Measurements from ENCODE around the gene KCMF1. TPM values are rescaled to one million over a fixed set of nuclear protein-coding genes. Genes with fewer than 3 reads are reported as not detected.

KCMF1 gene
- total RNA-seq, 1 donor from 2014 or later: 62.1 TPM

DNA sequence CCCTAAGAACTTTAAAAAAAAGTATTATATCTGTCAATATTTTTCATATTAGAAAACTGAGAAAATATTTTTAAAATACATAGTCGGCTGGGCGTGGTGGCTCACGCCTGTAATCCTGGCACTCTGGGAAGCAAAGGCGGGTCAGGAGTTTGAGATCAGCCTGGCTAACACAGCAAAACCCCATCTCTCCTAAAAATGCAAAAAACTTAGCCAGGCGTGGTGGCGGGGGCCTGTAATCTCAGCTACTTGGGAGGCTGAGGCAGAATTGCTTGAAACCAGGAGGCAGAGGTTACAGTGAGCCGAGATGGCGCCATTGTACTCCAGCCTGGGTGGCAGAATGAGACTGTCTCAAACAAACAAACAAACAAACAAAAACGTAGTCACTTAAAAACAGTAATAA, 5.1 kb upstream of the KCMF1 start:
- Mint-ChIP-seq H3K9me3 (ENCODE audit: low read depth) (peaks cover 3% of the 10 kb centered on the region), H3K4me1 (ENCODE audit: low read depth) (peaks cover 24% of the 10 kb centered on the region), H3K27me3 (no peaks in the 10 kb centered on the region), H3K27ac (no peak overlapping the region), H3K36me3 (ENCODE audit: insufficient read depth) (peaks cover 24% of the 10 kb centered on the region), H3K4me3 (ENCODE audit: low read depth) (no peak overlapping the region)
- no peak for DNase-seq (ENCODE audit: low spot score, unreplicated experiment)
- TF ChIP-seq, protein P1, sequence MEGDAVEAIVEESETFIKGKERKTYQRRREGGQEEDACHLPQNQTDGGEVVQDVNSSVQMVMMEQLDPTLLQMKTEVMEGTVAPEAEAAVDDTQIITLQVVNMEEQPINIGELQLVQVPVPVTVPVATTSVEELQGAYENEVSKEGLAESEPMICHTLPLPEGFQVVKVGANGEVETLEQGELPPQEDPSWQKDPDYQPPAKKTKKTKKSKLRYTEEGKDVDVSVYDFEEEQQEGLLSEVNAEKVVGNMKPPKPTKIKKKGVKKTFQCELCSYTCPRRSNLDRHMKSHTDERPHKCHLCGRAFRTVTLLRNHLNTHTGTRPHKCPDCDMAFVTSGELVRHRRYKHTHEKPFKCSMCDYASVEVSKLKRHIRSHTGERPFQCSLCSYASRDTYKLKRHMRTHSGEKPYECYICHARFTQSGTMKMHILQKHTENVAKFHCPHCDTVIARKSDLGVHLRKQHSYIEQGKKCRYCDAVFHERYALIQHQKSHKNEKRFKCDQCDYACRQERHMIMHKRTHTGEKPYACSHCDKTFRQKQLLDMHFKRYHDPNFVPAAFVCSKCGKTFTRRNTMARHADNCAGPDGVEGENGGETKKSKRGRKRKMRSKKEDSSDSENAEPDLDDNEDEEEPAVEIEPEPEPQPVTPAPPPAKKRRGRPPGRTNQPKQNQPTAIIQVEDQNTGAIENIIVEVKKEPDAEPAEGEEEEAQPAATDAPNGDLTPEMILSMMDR (IDR thresholded peaks at IDR 0.05; ENCODE audit: unreplicated experiment): no peak

DNA sequence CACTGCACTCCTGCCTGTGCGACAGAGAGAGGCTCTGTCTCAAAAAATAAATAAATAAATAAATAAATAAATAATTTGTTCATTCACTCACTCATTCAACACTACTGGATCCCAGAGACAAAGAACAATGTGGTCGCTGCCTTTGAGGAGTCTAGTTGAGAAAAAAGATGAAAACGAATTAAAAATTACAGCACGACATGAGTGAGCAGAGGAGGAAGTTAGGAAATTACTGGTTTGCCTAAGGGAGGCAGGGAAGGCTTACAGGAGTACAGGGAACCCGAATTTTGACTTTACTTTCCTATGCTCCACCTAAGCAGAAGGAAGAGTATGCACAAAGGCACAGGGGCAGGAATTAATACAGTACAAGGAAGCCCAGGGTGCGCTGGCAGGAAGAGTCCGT, 4.2 kb upstream of the KCMF1 start:
- Mint-ChIP-seq H3K27ac (peak overlapping the region; percentile 18), H3K27me3 (no peaks in the 10 kb centered on the region), H3K4me1 (ENCODE audit: low read depth) (peaks cover 23% of the 10 kb centered on the region), H3K36me3 (ENCODE audit: insufficient read depth) (peaks cover 23% of the 10 kb centered on the region), H3K4me3 (ENCODE audit: low read depth) (no peak overlapping the region), H3K9me3 (ENCODE audit: low read depth) (peaks cover 3% of the 10 kb centered on the region)
- DNase-seq (ENCODE audit: low spot score, unreplicated experiment): no peak
- TF ChIP-seq, protein P1 (IDR thresholded peaks at IDR 0.05; ENCODE audit: unreplicated experiment): no peak

DNA sequence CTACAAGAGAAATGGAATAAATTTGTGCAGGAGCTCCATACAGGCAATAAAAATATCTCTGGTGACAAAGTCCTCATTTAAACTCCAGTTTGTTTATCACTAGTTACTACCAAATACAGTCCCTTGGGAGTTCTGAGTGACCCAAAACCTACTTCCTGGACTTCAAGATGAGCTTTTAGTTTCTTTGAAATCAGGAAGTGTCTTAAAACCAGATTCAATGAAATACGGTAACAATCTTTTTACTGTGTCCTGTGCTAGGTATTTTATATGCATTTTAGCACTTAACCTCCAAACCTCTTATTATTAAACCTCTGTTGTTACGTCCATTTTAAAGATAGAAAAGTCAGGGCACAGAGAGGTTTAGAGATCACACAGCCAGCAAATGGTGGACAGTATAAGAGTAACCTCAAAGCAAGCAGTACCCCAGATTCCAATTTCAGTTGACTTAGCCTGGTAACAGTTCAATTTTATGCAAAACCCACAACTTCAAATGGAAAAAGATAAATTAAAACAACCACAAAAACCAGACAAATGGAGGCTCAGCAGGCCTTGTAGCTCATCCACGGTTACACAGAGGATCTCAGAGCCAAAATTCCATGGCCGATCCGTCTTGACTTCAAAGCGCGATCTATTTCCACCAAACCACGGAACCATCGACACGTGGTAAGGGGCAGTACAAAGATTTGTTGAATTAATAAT, 1.3 kb upstream of the KCMF1 start:
- peaks cover 8% of the 10 kb centered on the region for H3K36me3 Mint-ChIP-seq (ENCODE audit: insufficient read depth)

DNA sequence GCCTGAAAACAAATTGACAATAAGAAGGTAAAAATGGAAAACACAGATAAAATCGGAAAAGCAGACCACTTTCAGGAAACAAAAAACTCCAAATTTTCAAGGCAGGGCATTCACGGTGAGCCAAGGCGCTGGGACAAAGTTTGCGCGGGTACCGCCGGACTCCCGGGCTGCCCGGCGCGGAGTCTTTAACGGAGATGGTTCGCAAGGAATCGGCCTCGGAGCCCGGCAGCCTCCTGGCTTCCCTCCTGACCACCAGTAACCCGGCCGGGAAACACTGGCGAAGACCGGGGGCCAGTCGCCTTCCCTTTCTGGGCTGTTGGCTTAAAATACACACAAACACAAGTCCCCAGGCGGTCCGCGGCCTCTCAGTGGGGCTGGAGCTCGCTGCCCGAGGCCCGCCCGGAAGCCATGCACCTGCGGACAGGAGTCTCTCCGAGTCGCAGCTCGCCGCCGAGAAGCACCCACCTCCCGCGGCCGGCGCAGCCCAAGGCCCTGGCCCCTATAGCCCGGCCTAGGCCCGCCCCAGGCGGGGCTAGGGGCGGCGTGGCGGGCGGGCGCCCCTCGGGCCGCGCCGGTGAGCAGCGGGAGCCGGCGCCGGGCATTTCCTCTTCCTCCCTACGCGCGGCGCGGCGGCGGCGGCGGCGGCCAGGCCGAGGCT, 622 bp upstream of the KCMF1 start:
- Mint-ChIP-seq H3K4me3 (ENCODE audit: low read depth) (peak overlapping the region; percentile 94), H3K9me3 (ENCODE audit: low read depth) (no peaks in the 10 kb centered on the region), H3K27ac (peak overlapping the region; percentile 98), H3K27me3 (no peaks in the 10 kb centered on the region), H3K36me3 (ENCODE audit: insufficient read depth) (peaks cover 4% of the 10 kb centered on the region), H3K4me1 (ENCODE audit: low read depth) (peaks cover 30% of the 10 kb centered on the region)
- TF ChIP-seq, protein P1 (IDR thresholded peaks at IDR 0.05; ENCODE audit: unreplicated experiment): no peak
- peak; percentile 55 for DNase-seq (ENCODE audit: low spot score, unreplicated experiment)

More for the DNA sequence above, 1.3 kb upstream of the KCMF1 start:
- TF ChIP-seq, protein P1 (IDR thresholded peaks at IDR 0.05; ENCODE audit: unreplicated experiment): no peak
- Mint-ChIP-seq H3K27me3 (no peaks in the 10 kb centered on the region), H3K4me3 (ENCODE audit: low read depth) (peak overlapping the region; percentile 94), H3K4me1 (ENCODE audit: low read depth) (peaks cover 28% of the 10 kb centered on the region), H3K9me3 (ENCODE audit: low read depth) (no peaks in the 10 kb centered on the region), H3K27ac (peak overlapping the region; percentile 98)
- DNase-seq (ENCODE audit: low spot score, unreplicated experiment): no peak

DNA sequence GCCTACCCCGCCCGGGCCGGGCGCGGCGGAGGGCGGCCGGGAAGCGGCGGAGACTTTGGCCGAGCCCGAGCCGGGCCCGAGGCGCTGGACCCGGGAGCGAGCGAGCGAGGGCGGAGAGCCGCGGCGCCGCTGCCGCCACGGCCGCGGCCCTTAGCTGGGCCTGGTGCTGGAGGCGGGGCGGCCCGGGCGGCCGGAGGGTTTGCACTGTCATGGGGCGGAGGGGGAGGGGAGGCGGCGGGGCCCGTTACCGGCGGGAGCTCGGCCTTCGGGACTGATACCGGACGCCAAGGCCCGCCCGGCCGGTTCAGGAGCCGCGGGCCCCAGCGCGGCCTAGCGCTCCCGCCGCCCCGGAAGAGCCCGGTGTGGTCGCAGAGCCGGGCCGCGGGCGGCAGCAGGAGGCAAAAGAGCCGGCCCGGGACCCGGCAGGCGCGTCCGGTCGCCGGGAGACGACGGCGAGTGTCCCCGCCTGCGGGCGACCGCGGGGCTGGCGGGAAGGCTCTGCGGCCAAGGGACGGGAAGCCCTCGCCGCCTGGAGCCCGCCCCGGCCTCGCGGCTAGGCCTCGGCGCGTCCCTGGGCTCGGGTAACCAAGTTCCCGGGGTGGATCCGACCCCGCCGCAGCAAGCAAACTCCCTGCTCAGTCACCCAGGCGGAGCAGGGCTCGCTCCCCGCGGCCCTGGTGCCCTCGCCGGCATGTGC, 697 bp downstream of the KCMF1 start:
- peaks cover 31% of the 10 kb centered on the region for H3K4me1 Mint-ChIP-seq (ENCODE audit: low read depth)
- peak; percentile 39 for DNase-seq (ENCODE audit: low spot score, unreplicated experiment)
- peak overlapping the region; percentile 99 for H3K27ac Mint-ChIP-seq
- H3K4me3 Mint-ChIP-seq (ENCODE audit: low read depth): peak overlapping the region; percentile 93
- no peaks in the 10 kb centered on the region for H3K9me3 Mint-ChIP-seq (ENCODE audit: low read depth)
- TF ChIP-seq, protein P1 (IDR thresholded peaks at IDR 0.05; ENCODE audit: unreplicated experiment): no peak
- no peaks in the 10 kb centered on the region for H3K27me3 Mint-ChIP-seq
- H3K36me3 Mint-ChIP-seq (ENCODE audit: insufficient read depth): peaks cover 4% of the 10 kb centered on the region
